Glutamatergic neuron (in vitro differentiated cells): ENCODE measurements around the gene PRKAR1B. TPM values are rescaled to one million over a fixed set of nuclear protein-coding genes. Genes with fewer than 3 reads are reported as not detected.

ENCODE experiments used
- DNase-seq: peaks from one replicate; pipeline ENCODE4 v3.0.0; 2022
- H3K27ac Mint-ChIP-seq: one replicate; pipeline ENCODE4 v1.8.0; 2020; ENCODE audit warnings: mild to moderate bottlenecking, mixed read lengths, inconsistent platforms; ENCODE audit not compliant: unreplicated experiment
- H3K27me3 Mint-ChIP-seq: one replicate; pipeline ENCODE4 v1.8.0; 2020; ENCODE audit warnings: mild to moderate bottlenecking, moderate library complexity, mixed read lengths, inconsistent platforms; ENCODE audit not compliant: unreplicated experiment
- H3K36me3 Mint-ChIP-seq: one replicate; pipeline ENCODE4 v1.8.0; 2020; ENCODE audit warnings: mild to moderate bottlenecking, mixed read lengths, inconsistent platforms; ENCODE audit not compliant: unreplicated experiment
- H3K4me1 Mint-ChIP-seq: one replicate; pipeline ENCODE4 v1.8.0; 2020; ENCODE audit warnings: mild to moderate bottlenecking, low read depth, mixed read lengths, inconsistent platforms; ENCODE audit not compliant: unreplicated experiment
- H3K4me3 Mint-ChIP-seq: one replicate; pipeline ENCODE4 v1.8.0; 2020; ENCODE audit warnings: mild to moderate bottlenecking, mixed read lengths, inconsistent platforms; ENCODE audit not compliant: unreplicated experiment
- H3K9me3 Mint-ChIP-seq: one replicate; pipeline ENCODE4 v1.8.0; 2020; ENCODE audit warnings: mild to moderate bottlenecking, moderate library complexity, mixed read lengths, inconsistent platforms; ENCODE audit not compliant: unreplicated experiment
- CTCF ChIP-seq: fragments of 200-600 bp; sonication (generic); IDR thresholded peaks from one replicate; pipeline ENCODE4 v1.5.0; 2021; ENCODE audit not compliant: partially characterized antibody, unreplicated experiment
- total RNA-seq: library from RNA; stranded (reverse); fragmentation: NEBNext Ultra II Directional; extraction: Animal tissue kit (Norgen Biotek cat#: 25700); gene quantifications from one replicate; pipeline ENCODE4 v1.2.1, GENCODE V29; 2021; ENCODE audit not compliant: unreplicated experiment

The PRKAR1B gene
- total RNA-seq, 1 donor from 2014 or later = 12.8 TPM

GRCh38 chr7:770336-770735 is 43.3 kb upstream of the PRKAR1B start:
- H3K36me3 Mint-ChIP-seq = no peaks in the 10 kb centered on the region
- H3K27ac Mint-ChIP-seq = no peak overlapping the region
- no peak for DNase-seq
- H3K9me3 Mint-ChIP-seq = peaks cover 4% of the 10 kb centered on the region
- no peak for TF ChIP-seq CTCF
- peaks cover 4% of the 10 kb centered on the region for H3K4me1 Mint-ChIP-seq
- H3K4me3 Mint-ChIP-seq = no peak overlapping the region
- peaks cover 2% of the 10 kb centered on the region for H3K27me3 Mint-ChIP-seq

- H3K27me3 Mint-ChIP-seq = peaks cover 2% of the 10 kb centered on the region
Observed at GRCh38 chr7:768881-769504, 41.9 kb upstream of the PRKAR1B start.

GRCh38 chr7:767941-768731 is 41.1 kb upstream of the PRKAR1B start:
- Mint-ChIP-seq H3K9me3 (peaks cover 4% of the 10 kb centered on the region), H3K27me3 (peaks cover 2% of the 10 kb centered on the region), H3K27ac (no peak overlapping the region), H3K4me1 (peaks cover 4% of the 10 kb centered on the region), H3K36me3 (no peaks in the 10 kb centered on the region), H3K4me3 (no peak overlapping the region)
- TF ChIP-seq CTCF = no peak
- no peak for DNase-seq

More at GRCh38 chr7:768881-769504, 41.9 kb upstream of the PRKAR1B start:
- H3K36me3 Mint-ChIP-seq = no peaks in the 10 kb centered on the region
- peaks cover 4% of the 10 kb centered on the region for H3K4me1 Mint-ChIP-seq
- peak; percentile 57 for DNase-seq
- no peak overlapping the region for H3K27ac Mint-ChIP-seq
- peak; percentile 20 for TF ChIP-seq CTCF
- peaks cover 4% of the 10 kb centered on the region for H3K9me3 Mint-ChIP-seq
- H3K4me3 Mint-ChIP-seq = no peak overlapping the region

GRCh38 chr7:767580-767940 is 40.5 kb upstream of the PRKAR1B start:
- DNase-seq = no peak
- TF ChIP-seq CTCF = no peak
- Mint-ChIP-seq H3K27me3 (peaks cover 2% of the 10 kb centered on the region), H3K4me1 (peaks cover 4% of the 10 kb centered on the region), H3K4me3 (no peak overlapping the region), H3K27ac (no peak overlapping the region), H3K9me3 (peaks cover 4% of the 10 kb centered on the region), H3K36me3 (no peaks in the 10 kb centered on the region)

GRCh38 chr7:765383-765782 is 38.3 kb upstream of the PRKAR1B start:
- H3K27me3 Mint-ChIP-seq = peaks cover 2% of the 10 kb centered on the region
- no peak for TF ChIP-seq CTCF
- no peak overlapping the region for H3K27ac Mint-ChIP-seq
- no peak overlapping the region for H3K4me3 Mint-ChIP-seq
- H3K4me1 Mint-ChIP-seq = peaks cover 2% of the 10 kb centered on the region
- no peak for DNase-seq
- H3K9me3 Mint-ChIP-seq = peaks cover 4% of the 10 kb centered on the region
- H3K36me3 Mint-ChIP-seq = no peaks in the 10 kb centered on the region
